Right forelimb (tissue), 1 donor: ENCODE data around the gene PDGFA.
"Not testable (repeated sequence)": the region's sequence is repeated elsewhere in the genome, so short reads cannot be mapped to it uniquely, and the experiment has no call there.

Source experiments
- DNase-seq: peaks from one replicate; pipeline ENCODE4 v3.0.0-alpha.2; 2018

PDGFA gene

GRCh38 chr7:552151-552867 is 32.7 kb upstream of the PDGFA start:
- not testable (repeated sequence) for DNase-seq

DNA sequence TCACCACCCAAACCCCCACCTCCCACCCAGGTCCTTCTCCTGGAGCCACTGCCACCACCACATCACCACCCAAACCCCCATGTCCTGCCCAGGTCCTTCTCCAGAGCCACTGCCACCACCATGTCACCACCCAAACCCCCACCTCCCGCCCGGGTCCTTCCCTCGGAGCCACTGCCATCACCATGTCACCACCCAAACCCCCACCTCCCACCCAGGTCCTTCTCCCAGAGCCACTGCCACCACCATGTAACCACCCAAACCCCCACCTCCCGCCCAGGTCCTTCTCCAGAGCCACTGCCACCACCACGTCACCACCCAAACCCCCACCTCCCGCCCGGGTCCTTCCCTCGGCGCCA is 31.9 kb upstream of the PDGFA start:
- not testable (repeated sequence) for DNase-seq

GRCh38 chr7:550881-551614 is 31.4 kb upstream of the PDGFA start:
- no peak for DNase-seq

DNA sequence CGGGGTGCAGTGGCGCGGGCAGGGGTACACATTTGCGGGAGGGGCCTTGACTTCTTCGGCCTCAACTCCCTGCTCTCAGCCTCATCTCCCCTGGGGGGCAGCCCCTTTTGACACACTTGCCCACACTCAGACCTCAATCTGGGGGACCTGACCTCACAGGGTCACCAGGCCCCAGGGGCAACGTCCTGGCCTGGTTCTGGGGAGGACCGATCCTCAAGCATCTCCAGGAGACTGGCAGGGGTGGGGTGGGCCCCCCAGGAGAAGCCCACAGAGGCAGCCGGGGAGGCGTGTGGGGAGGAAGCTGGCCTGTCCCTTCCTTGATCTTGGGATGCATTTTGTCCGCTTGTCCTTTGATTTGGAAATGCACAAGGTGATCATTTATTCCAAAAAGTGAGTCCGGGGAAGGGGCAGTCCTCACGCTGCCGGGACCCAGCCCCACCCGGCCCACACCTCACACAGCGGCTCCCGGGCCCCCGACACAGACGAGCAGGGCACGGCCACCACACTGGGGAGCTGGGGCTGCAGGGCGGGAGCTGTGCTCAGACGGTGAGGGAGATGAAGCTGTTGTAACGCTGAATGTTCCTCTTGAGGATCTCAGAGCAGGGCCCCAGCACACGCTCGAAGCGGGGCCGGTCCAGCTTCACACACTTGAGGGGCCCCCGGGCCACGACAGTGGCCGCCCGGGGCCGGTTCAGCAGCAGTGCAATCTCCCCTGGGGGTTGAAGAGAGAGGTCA is 30.4 kb upstream of the PDGFA start:
- DNase-seq, result no peak

DNA sequence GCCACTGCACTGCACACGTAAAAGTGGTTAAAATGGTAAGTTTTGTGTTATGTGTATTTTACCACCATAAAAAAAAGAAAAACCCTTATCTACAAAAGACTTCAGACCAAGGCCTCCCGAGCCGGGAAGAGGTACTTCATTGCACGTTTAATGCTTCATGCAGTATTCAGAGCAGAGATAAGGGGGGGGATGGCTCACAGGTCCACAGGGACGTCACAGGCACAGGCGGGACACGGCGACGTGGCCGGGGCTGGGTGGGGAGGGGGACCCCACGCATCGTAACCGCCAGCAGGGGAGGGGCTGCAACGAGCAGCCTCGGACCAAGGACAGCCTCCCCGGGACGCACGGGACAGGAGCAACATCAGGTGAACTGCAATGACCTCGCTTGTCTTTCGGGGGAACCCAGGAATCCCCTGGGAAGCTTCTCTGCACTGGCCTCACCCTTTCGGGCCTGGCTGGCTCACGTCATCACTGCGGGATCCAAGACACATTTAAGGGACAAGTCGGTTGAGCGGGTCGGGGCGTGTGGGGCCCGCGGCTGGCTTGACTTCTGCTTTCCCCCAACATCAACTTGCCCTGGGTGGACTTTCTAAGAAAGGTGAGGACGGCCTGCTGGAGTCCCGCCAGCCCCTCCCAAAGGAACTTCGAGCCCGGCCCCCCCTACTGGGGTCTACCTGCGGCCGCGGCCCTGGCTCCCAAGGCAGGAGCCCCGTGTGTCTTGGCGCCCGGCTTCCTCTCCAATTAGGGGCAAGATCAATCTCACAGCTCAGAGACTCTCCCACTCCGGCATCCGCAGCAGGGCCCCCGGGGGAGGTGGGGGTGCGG is 29.6 kb upstream of the PDGFA start:
- DNase-seq, result no peak

- DNase-seq, result no peak
Measured at GRCh38 chr7:548401-548800, 28.8 kb upstream of the PDGFA start.

GRCh38 chr7:545470-545869 is 25.8 kb upstream of the PDGFA start:
- DNase-seq, result no peak

GRCh38 chr7:544338-545221 is 24.9 kb upstream of the PDGFA start:
- DNase-seq, result no peak

DNA sequence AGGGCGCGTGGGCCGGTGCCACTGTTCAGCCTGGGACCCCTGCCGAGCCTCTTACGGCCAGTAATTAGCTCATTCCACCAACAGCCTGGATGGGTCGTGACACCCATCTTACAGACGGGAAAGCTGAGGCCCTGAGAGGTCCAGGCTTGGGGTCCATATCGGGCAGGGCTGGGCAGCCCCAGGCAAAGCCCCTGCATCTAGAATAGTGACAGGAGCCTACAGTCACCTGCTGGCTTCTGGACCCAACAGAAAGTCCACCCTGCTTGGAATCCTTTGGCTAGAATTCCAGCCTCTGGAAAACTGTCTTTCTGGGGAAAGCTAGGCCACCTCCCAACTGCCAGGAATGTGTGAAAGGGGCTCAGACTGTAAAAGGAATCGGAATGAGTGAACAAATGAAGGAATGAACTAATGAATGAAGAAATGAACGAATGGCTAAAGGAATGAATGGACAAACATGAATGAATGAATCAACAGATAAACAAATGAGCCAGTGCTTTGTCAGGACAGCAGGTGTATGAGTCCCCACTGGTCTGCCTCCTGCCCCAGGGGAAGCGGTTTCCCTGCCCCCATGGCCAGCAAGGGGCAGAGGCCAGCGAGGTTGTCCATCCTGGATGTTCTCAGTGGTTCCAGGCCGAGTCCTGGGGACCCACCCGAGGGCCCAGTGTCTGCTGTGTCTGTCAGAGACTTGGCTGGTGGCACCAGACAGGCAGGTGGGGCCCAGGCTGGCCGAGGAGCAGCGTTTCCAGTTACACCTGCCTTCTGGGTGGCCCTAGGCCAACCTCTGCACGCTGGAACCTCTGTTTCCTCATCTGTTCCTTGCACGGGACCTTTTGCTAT is 24.1 kb upstream of the PDGFA start:
- no peak for DNase-seq

- no peak for DNase-seq
Measured at GRCh38 chr7:542713-543500, 23.3 kb upstream of the PDGFA start.

DNA sequence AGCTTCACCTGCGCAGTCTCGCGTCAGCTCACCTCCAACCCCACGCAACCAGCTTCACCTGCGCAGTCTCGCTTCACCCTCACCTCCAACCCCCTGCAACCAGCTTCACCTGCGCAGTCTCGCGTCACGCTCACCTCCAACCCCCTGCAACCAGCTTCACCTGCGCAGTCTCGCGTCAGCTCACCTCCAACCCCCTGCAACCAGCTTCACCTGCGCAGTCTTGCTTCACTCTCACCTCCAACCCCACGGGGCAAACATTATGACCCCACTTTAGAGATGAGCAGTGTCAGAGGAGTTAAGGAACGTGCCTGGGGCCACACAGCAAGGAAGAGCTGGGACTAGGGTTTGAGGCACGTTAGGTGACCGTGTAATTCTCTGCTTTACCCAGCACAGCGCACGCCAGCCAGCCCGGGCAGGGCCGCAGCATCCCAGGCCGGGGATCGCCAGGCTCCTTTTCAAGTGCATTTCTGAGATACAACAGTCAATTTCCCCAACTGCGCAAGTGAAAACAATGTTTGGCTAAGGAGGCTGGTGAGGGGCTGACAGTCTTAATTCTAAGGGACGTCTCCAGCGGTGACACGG is 22.6 kb upstream of the PDGFA start:
- DNase-seq, result no peak

DNA sequence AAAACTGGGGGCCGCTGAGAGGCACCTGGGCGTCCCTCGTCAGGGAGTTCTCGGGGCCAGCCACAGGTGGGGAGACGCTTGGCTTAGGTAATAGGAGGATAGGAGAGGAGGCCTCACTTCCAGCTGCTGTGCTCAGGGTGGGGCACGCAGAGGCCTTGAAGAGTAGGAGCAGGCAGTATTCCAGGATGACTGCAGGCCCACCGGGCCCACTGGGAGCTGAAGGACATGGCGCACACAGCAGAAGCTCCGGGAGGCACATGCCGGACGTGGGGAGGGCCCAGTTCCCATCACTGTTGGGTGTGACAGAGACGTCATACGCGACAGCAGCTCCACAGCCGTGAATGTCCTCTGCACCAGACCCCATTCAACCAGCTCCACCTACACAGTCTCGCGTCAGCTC is 22.0 kb upstream of the PDGFA start:
- no peak for DNase-seq

DNA sequence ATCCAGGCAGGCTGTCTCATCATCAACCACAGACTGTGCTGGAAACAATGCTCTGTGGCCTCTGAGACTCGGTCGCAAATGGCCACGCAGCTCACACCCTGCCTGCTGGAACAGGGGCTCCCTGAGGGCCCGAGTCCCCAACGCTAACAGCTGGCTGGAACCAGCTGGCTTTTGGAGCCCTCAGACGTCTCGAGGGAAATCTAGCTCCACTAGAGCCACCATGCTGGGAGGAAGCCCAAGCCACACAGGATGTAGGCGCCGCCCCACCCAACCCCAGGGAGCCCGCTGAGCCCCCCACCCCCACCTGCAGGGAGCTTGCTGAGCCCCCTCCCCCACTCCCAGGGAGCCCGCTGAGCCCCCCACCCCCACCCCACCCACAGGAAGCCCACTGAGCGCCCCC is 21.4 kb upstream of the PDGFA start:
- no peak for DNase-seq

DNA sequence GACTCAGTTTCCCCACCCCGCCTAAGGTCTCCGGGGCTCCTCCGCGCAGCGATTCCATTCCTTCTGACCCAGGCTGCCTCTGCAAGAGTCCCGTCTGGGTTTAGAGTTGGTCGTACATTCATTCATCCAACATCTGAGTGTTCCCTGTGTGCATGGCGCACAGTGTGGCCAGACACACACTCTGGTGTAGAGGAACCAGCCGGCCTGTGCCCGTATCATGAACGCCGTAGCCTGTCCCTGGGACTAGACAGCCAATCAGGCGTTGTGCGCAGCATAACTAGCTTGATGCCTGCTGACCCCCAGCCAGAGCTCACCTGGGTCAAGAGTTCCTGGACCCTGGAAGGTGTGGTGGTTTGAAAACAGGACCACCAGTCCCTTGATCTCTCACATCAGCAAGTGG is 20.9 kb upstream of the PDGFA start:
- no peak for DNase-seq

DNA sequence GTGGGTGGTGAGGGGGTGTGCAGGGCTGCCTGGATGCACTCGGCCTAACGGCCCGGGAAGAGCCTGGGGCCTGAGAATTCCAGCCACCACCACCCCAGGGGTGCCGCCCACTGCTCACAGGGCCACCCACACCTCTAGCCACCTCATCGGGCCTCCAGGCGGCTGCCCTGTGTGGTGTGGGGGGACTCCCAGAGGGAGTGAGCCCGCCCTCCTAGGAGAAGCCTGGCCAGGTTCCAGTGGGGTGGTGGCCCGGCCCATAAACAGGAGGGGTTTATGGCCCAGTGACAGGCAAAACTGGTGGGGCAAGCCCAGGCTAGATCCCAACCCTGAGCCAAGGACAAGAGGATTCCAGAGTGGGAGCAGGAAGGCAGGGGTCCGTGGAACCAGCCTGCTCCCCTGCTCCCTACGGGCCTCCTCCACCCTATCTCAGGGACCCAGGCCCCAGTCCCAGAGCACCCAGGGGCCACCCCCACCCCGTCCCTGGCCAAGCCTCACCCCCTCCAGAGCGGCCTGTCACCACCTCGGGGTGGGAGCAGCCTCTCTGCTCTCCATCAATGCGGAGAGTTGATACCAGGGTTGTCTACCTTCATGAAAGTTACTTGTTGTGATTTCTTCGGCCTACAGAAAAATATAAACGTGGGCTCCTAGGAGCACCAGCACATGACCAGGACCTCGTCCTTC is 20.2 kb upstream of the PDGFA start:
- no peak for DNase-seq

DNA sequence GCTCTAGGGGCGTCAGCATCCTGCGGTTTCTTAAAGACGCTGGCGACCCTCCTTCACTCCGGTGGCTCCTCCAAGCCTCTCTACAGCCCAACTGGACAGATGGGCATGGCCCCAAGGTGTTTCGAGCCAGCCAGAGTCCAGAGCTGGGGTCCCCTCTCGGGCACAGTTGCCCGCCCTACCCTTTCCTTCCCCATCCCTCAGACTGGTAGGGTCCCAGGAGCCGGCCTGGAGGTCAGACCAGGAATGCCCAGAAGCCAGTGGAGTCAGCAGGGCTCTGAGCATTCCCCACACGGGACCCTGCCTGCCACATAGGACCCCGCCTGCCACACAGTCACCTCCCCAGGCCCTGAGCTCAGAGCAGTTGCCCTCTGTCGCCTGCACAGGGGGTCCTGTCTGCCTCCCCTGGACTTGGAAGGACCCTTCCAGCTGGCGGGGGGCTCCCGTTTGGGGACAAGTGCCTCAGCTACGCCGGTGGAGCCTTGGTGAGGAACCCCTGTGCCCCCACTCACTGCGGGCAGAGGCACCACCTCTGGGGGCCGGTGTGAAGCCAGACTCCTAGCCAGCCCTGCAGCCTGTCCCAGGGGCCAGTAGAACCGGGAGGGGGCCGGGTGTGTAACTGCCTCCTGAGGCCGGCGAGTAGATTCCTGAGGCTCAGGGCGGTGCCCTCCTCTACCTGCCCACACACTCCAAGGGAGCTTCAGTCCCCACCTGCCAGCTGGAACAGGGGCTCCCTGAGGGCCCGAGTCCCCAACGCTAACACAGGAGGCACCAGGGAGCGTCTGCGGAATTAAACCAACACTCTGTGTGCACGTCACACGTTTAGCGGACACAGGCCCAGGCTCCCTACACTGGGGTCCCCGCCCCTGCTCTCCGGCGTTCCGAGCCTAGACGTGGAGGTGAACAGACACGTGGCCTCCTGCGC is 19.4 kb upstream of the PDGFA start:
- no peak for DNase-seq

- DNase-seq, result no peak
Measured at GRCh38 chr7:537911-538634, 18.4 kb upstream of the PDGFA start.
